NCI-H2196 treated with DMSO at 0.1 percent for 48 hours (cell line): ENCODE data around the gene CARD16.

ENCODE experiments used
- DNase-seq: peaks from one replicate; lab custom pipeline; 2025; ENCODE audit not compliant: unreplicated experiment; lab: John Stamatoyannopoulos, UW

The CARD16 gene

DNA sequence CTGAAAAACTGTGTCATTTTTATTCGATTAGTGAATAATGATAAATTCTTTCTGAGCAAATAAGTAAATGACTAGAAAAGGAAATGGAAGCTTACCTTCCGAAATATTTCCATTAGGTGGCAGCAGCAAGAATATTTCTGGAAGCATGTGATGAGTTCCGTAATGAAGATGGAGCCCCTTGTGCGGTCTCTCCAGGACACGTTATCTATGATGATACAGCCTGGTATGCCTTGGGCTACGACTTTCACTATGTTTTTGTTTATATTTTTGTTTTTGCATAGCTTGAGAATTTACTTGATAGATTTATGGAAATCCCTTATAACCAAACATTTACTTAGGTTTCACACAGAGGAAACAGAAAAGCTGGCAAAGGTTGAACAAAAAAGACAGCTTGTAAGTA lies 47.8 kb downstream of the CARD16 start:
- DNase-seq = no peak

DNA sequence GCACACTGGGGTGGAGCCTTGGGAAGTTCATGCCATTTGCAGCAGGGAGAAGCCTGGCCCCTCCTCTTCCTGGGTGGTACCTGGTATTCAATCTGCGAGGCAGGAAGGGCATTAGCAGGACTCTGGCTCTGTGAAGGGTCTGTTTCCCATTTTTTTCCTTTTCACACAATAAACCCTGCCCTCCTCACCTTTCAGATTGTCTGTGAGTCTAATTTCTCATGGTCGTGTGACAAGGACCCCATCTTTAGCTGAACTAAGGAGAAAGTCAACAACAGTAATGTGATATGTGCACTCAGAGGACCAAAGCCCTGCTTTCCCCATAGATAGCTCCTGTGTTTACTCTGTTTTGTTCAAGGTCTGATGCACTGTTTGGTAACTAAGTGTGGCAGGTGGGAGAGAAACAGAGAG lies 50.1 kb downstream of the CARD16 start:
- no peak for DNase-seq

DNA sequence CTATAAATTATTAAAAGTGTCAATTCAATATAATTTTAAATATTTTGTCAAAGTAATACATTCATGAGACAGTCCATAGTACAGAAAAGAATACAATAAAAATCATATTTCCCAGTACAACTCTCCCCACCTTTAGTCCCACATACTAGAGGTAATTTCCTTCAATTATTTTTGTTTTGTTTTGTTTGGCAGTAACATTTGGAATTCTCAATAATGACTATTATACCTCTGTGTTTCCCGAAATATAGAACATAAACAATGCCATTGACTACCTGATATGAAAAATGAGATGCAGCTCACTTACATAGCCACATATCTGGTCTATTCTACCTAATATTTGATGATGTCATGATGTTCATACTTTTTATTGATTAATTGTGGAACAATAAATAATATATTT lies 52.4 kb downstream of the CARD16 start:
- DNase-seq = no peak

DNA sequence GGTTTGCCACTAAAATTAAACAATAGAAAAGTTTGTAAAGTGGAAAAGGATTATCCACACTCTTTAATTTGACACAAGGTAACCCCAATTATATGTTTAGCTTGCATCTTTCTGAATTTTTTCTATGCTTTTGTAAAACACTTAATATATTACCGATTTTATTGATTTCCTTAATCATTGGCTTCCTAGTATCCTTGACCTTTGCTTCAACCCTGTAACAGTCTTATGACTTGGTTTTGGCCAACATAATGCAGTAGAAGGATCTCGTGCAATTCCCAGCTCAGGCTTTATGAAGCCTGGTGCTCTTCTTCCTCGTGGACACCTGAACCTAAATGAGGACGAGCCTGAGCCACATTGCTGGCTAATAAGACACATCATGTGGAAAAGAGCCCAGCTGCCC lies 53.1 kb downstream of the CARD16 start:
- DNase-seq = no peak
